Epithelial cell of esophagus (primary cell): Measurements from ENCODE around the gene IFITM10.
A peak's percentile ranks its signal among the peaks of the same experiment; 100 is the strongest.
"Not testable (repeated sequence)": the region's sequence is repeated elsewhere in the genome, so short reads cannot be mapped to it uniquely, and the experiment has no call there.

ENCODE experiments used
- DNase-seq: peaks from one replicate; pipeline ENCODE4 v3.0.0; 2010; ENCODE audit warnings: low read depth
- H3K4me3 ChIP-seq: 2 replicates; pipeline ENCODE4 v1.5.1; 2011; ENCODE audit warnings: mild to moderate bottlenecking, low read length, control low read depth
- CTCF ChIP-seq: IDR thresholded peaks from 2 replicates; pipeline ENCODE4 v1.5.1; 2011; ENCODE audit warnings: low read depth, mild to moderate bottlenecking, low read length, control low read depth, inconsistent platforms; ENCODE audit not compliant: insufficient read depth; ENCODE audit errors: missing control alignments

Gene IFITM10

GRCh38 chr11:1691026-1691877 is 59.1 kb downstream of the IFITM10 start:
- no peak for DNase-seq
- TF ChIP-seq CTCF: no peak
- H3K4me3 ChIP-seq: no peak overlapping the region

GRCh38 chr11:1690167-1691025 is 60.0 kb downstream of the IFITM10 start:
- DNase-seq: no peak
- TF ChIP-seq CTCF: no peak
- no peak overlapping the region for H3K4me3 ChIP-seq

GRCh38 chr11:1689250-1690166 is 60.9 kb downstream of the IFITM10 start:
- not testable (repeated sequence) for H3K4me3 ChIP-seq
- peak; percentile 27 for DNase-seq

GRCh38 chr11:1688336-1688947 is 62.0 kb downstream of the IFITM10 start:
- H3K4me3 ChIP-seq, DNase-seq: not testable (repeated sequence)

- not testable (repeated sequence) for H3K4me3 ChIP-seq, DNase-seq
Measured at GRCh38 chr11:1686220-1686619, 64.2 kb downstream of the IFITM10 start.

GRCh38 chr11:1684886-1685874 is 65.2 kb downstream of the IFITM10 start:
- H3K4me3 ChIP-seq, DNase-seq: not testable (repeated sequence)

GRCh38 chr11:1683904-1684572 is 66.4 kb downstream of the IFITM10 start:
- H3K4me3 ChIP-seq, DNase-seq: not testable (repeated sequence)

GRCh38 chr11:1683216-1683615 is 67.2 kb downstream of the IFITM10 start:
- H3K4me3 ChIP-seq, DNase-seq: not testable (repeated sequence)
